C4-2B (cell line): ENCODE data around the gene GPR12.

Experiments
- H3K27ac ChIP-seq: fragments of 450-650 bp; 2 replicates; pipeline ENCODE4 v1.5.1; 2017
- CTCF ChIP-seq: fragments of 450-650 bp; conservative IDR thresholded peaks from 2 replicates; pipeline ENCODE4 v1.5.1; 2017; ENCODE audit warnings: mild to moderate bottlenecking
- ZFX ChIP-seq: fragments of 450-650 bp; IDR thresholded peaks from 2 replicates; pipeline ENCODE4 v1.6.1; 2017

GPR12 gene

GRCh38 chr13:26784704-26785639, 24.4 kb upstream of the GPR12 start:
- H3K27ac ChIP-seq: no peak overlapping the region
- no peak for TF ChIP-seq CTCF
- no peak for TF ChIP-seq ZFX

DNA sequence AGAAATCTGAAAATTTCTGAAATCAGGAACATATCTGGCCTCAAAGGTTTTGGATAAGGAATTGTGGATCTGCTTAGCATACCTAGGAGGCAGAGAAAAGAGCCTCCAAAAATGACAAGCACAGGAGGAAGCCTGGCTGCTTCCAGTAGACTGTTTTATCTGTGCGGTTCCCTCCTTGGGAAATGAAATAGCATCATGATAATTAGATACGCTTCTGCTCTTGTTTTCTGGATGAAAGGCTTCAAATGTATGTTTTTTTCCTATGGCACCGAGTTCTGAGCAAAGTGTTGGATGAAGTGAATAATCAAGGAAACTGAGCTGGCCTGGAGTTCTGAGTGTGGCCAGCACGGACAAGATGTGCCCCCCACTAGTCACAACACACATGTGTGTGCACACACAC, 19.8 kb upstream of the GPR12 start:
- no peak for TF ChIP-seq CTCF
- peak; percentile 11; the same call in 1 of the 2 replicates for TF ChIP-seq ZFX

GRCh38 chr13:26779321-26779720, 18.7 kb upstream of the GPR12 start:
- TF ChIP-seq CTCF (no peak), ZFX (no peak)
- no peak overlapping the region for H3K27ac ChIP-seq

More for the DNA sequence above, 19.8 kb upstream of the GPR12 start:
- no peak overlapping the region for H3K27ac ChIP-seq

- no peak overlapping the region for H3K27ac ChIP-seq
- TF ChIP-seq CTCF (no peak), ZFX (no peak)
These were observed 11.9 kb upstream of the GPR12 start for GRCh38 chr13:26772531-26772930.

GRCh38 chr13:26771796-26772195, 11.2 kb upstream of the GPR12 start:
- H3K27ac ChIP-seq: no peak overlapping the region
- TF ChIP-seq ZFX (no peak), CTCF (no peak)

- TF ChIP-seq ZFX (no peak), CTCF (no peak)
- no peak overlapping the region for H3K27ac ChIP-seq
These were observed 2.3 kb upstream of the GPR12 start for GRCh38 chr13:26762745-26763345.
